Measurements from ENCODE around the gene CTNNAL1. TPM values are rescaled to one million over a fixed set of nuclear protein-coding genes. Genes with fewer than 3 reads are reported as not detected.

Gene CTNNAL1
- total and polyA plus RNA-seq, 2 of the 8 experiments (the other 6 are each of a cell fraction or from before 2014, with no cell fraction given) = 23.2 to 66.1 TPM

DNA sequence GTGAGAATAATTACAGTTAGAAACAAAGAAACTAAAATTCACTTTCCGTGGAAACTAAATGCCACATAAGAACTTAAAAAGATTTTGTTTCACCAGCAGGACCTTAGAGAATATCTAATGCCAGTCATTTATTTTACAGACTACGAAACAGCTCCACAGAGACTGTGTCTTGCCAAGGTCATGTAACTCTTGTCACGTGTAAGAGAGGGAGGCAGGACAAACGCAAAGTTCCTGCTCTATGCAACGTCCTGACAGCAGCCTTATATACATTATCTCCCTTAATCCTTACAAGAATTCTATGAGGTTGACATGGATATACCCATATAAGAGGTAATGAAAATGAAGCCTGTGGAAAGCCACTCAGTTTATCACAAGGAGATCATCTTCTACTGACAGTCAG is 39.4 kb downstream of the CTNNAL1 start:
- no peak for FAIRE-seq
- no peak overlapping the region for H3K14ac ChIP-seq (ENCODE audit: insufficient read length)
- TF ChIP-seq GTF2F1 (IDR thresholded peaks at IDR 0.05; ENCODE audit: borderline replicate concordance, low read depth, low read length) (no peak), RBBP5 (IDR thresholded peaks at IDR 0.05; ENCODE audit: borderline replicate concordance, low read depth, low read length) (no peak), BCL11A (IDR thresholded peaks at IDR 0.05; ENCODE audit: low read depth in 2 of 2, low read length in 2 of 2) (no peak), SIN3A (conservative IDR thresholded peaks at IDR 0.05 in 1 of 2, IDR thresholded peaks at IDR 0.05 in 1 of 2; ENCODE audit: low read depth in 1 of 2, low read length in 2 of 2) (no peak), RAD21 (IDR thresholded peaks at IDR 0.05 in 1 of 2, conservative IDR thresholded peaks at IDR 0.05 in 1 of 2; ENCODE audit: low read depth in 2 of 2, low read length in 2 of 2) (no peak), HDAC2 (IDR thresholded peaks at IDR 0.05; ENCODE audit: borderline replicate concordance in 1 of 2, low read depth in 2 of 2, low read length in 2 of 2) (no peak), CBX5 (IDR thresholded peaks at IDR 0.05; ENCODE audit: low read depth, low read length) (no peak), KDM4A (IDR thresholded peaks at IDR 0.05; ENCODE audit: low read depth, low read length, severe bottlenecking) (no peak), EZH2 (IDR thresholded peaks at IDR 0.05; ENCODE audit: low read depth, low read length, severe bottlenecking) (no peak), TCF12 (IDR thresholded peaks at IDR 0.05; ENCODE audit: low read depth, low read length) (no peak), CTBP2 (IDR thresholded peaks at IDR 0.05; ENCODE audit: borderline replicate concordance, insufficient read depth, insufficient read length, low read length) (no peak), EGR1 (IDR thresholded peaks at IDR 0.05; ENCODE audit: borderline replicate concordance, low read depth, low read length) (no peak)
- TF ChIP-seq, protein P1, sequence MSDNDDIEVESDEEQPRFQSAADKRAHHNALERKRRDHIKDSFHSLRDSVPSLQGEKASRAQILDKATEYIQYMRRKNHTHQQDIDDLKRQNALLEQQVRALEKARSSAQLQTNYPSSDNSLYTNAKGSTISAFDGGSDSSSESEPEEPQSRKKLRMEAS (IDR thresholded peaks at IDR 0.05) = no peak

More for the DNA sequence above, 39.4 kb downstream of the CTNNAL1 start:
- Histone ChIP-seq H3K9me3 (ENCODE audit: insufficient read depth in 2 of 2, low read depth in 1 of 2, low read length in 1 of 2) (0 out of 4 replicates have a peak, but pooled peaks cover 0 to 2% of the 10 kb centered on the region in 2 experiments), H3K4me1 (replicated peaks in 1 of 4; ENCODE audit: control insufficient read depth in 3 of 4, insufficient read depth in 4 of 4, low read length in 3 of 4) (no peaks in the 10 kb centered on the region), H3K36me3 (ENCODE audit: control insufficient read depth in 2 of 4, insufficient read depth in 4 of 4, low read length in 3 of 4) (peaks cover 2 to 21% (median 12%) of the 10 kb centered on the region in 4 experiments; a peak in 6 of 8 replicates), H4K20me1 (replicated peaks in 1 of 2; ENCODE audit: control insufficient read depth in 1 of 2, insufficient read depth in 2 of 2, low read length in 2 of 2) (no peaks in the 10 kb centered on the region), H2AK5ac (ENCODE audit: low read depth, low read length) (no peak overlapping the region), H3K27me3 (replicated peaks in 1 of 4; ENCODE audit: control insufficient read depth in 3 of 4, extremely low read depth in 1 of 4, insufficient read depth in 3 of 4, low read length in 3 of 4) (no peaks in the 10 kb centered on the region), H2AFZ (ENCODE audit: low read length) (no peak overlapping the region), H3K23me2 (ENCODE audit: low read depth, low read length) (no peaks in the 10 kb centered on the region), H3K4ac (replicated peaks; ENCODE audit: insufficient read length, low read depth, low read length) (no peak overlapping the region), H3K18ac (ENCODE audit: extremely low read depth, low read length) (no peak overlapping the region), H3K9ac (replicated peaks in 1 of 4; ENCODE audit: extremely low read depth in 1 of 4, low read depth in 3 of 4, low read length in 3 of 4) (no peak overlapping the region), H3K4me2 (ENCODE audit: insufficient read depth in 1 of 2, low read depth in 2 of 2, low read length in 2 of 2) (no peak overlapping the region), H4K91ac (replicated peaks; ENCODE audit: insufficient read length, low read length) (no peak overlapping the region), H3K56ac (replicated peaks; ENCODE audit: insufficient read length, low read depth, low read length) (no peak overlapping the region), H3K79me1 (ENCODE audit: low read depth, low read length) (no peaks in the 10 kb centered on the region), H4K5ac (ENCODE audit: insufficient read length, low read depth, low read length) (no peak overlapping the region), H2BK120ac (replicated peaks; ENCODE audit: low read depth, low read length) (no peak overlapping the region), H3K27ac (ENCODE audit: low read depth, low read length) (no peak overlapping the region), H2BK20ac (ENCODE audit: low read length) (no peak overlapping the region), H2BK15ac (ENCODE audit: low read length) (no peak overlapping the region), H3K4me3 (ENCODE audit: extremely low read depth in 1 of 4, insufficient read depth in 2 of 4, low read depth in 3 of 4, low read length in 4 of 4) (no peak overlapping the region), H2BK12ac (ENCODE audit: low read depth, low read length) (no peak overlapping the region), H3K79me2 (ENCODE audit: control insufficient read depth in 1 of 2, insufficient read depth in 2 of 2, low read length in 2 of 2) (no peaks in the 10 kb centered on the region), H4K8ac (ENCODE audit: extremely low read depth, insufficient read depth, low read length) (no peak overlapping the region), H2BK5ac (ENCODE audit: low read depth, low read length) (no peak overlapping the region), H3K23ac (ENCODE audit: insufficient read length) (no peak overlapping the region)
- CTCF ChIA-PET (ENCODE audit: partially characterized antibody) = no interaction called here
- no peak for DNase-seq (ENCODE audit: low read depth in 1 of 2, low spot score in 2 of 2)
- POLR2A ChIA-PET (ENCODE audit: partially characterized antibody) = no interaction called here
- 81% methylated on average over 5 of the region's 5 CpGs; no CpG with 5 or more reads in 1 of the 2 experiments for WGBS, 2 experiments (ENCODE audit: extremely low coverage in 1 of 2, insufficient coverage in 1 of 2, insufficient read length in 1 of 2, insufficient replicate concordance in 2 of 2, low coverage in 1 of 2, low lambda C conversion rate in 2 of 2, missing lambda C conversion rate in 1 of 2)
